HEK293 (cell line): ENCODE results near the gene TRA2B.

Experiments used
- BCL11A ChIP-seq: fragments of 450-650 bp; formaldehyde crosslinking; IDR thresholded peaks from 2 replicates; pipeline ENCODE4 v1.5.1; 2016; ENCODE audit warnings: low read depth, missing biosample characterization, missing genetic modification characterization
- CTCF ChIP-seq: fragments of 450-650 bp; formaldehyde crosslinking; IDR thresholded peaks from 2 replicates; pipeline ENCODE4 v1.5.1; 2016; ENCODE audit warnings: missing biosample characterization, missing genetic modification characterization
- GLIS1 ChIP-seq: fragments of 450-650 bp; formaldehyde crosslinking; IDR thresholded peaks from 2 replicates; pipeline ENCODE4 v1.5.1; 2016; ENCODE audit warnings: missing biosample characterization, missing genetic modification characterization
- MYNN ChIP-seq: fragments of 450-650 bp; formaldehyde crosslinking; IDR thresholded peaks from 2 replicates; pipeline ENCODE4 v1.5.1; 2016; ENCODE audit warnings: missing biosample characterization, missing genetic modification characterization, borderline replicate concordance
- REST ChIP-seq: fragments of 450-650 bp; formaldehyde crosslinking; IDR thresholded peaks from 2 replicates; pipeline ENCODE4 v1.5.1; 2016; ENCODE audit warnings: missing biosample characterization, missing genetic modification characterization
- SP2 ChIP-seq: fragments of 450-650 bp; formaldehyde crosslinking; IDR thresholded peaks from 2 replicates; pipeline ENCODE4 v1.5.1; 2016; ENCODE audit warnings: missing biosample characterization, missing genetic modification characterization
- YY1 ChIP-seq: fragments of 450-650 bp; formaldehyde crosslinking; IDR thresholded peaks from 2 replicates; pipeline ENCODE4 v1.5.1; 2018; ENCODE audit warnings: missing biosample characterization, missing genetic modification characterization
- ZBTB48 ChIP-seq: fragments of 450-650 bp; formaldehyde crosslinking; IDR thresholded peaks from 2 replicates; pipeline ENCODE4 v1.5.1; 2016; ENCODE audit warnings: missing biosample characterization, missing genetic modification characterization
- ZBTB49 ChIP-seq: fragments of 450-650 bp; formaldehyde crosslinking; IDR thresholded peaks from 2 replicates; pipeline ENCODE4 v1.5.1; 2016; ENCODE audit warnings: missing biosample characterization, missing genetic modification characterization, low read depth
- ZNF10 ChIP-seq: fragments of 450-650 bp; formaldehyde crosslinking; IDR thresholded peaks from 2 replicates; pipeline ENCODE4 v1.5.1; 2017; ENCODE audit warnings: missing biosample characterization, missing genetic modification characterization
- ZNF362 ChIP-seq: fragments of 450-650 bp; formaldehyde crosslinking; IDR thresholded peaks from 2 replicates; pipeline ENCODE4 v1.5.1; 2016; ENCODE audit warnings: missing biosample characterization, missing genetic modification characterization
- ZNF398 ChIP-seq: fragments of 450-650 bp; formaldehyde crosslinking; IDR thresholded peaks from 2 replicates; pipeline ENCODE4 v1.5.1; 2017; ENCODE audit warnings: missing biosample characterization, missing genetic modification characterization
- ZNF514 ChIP-seq: fragments of 450-650 bp; formaldehyde crosslinking; IDR thresholded peaks from 2 replicates; pipeline ENCODE4 v1.5.1; 2016; ENCODE audit warnings: missing biosample characterization, missing genetic modification characterization
- ZNF549 ChIP-seq: fragments of 450-650 bp; IDR thresholded peaks from 2 replicates; pipeline ENCODE4 v1.5.1; 2018; ENCODE audit warnings: missing biosample characterization, missing genetic modification characterization, mild to moderate bottlenecking, inconsistent platforms, moderate library complexity

GRCh38 chr3:185940951-185941350 is 3.1 kb upstream of the TRA2B start:
- TF ChIP-seq YY1 (tag by site-specific recombination) (no peak), CTCF (no peak), SP2 (tag by site-specific recombination) (no peak), REST (tag by site-specific recombination) (no peak), GLIS1 (tag by site-specific recombination) (no peak), ZNF10 (tag by site-specific recombination) (no peak), BCL11A (tag by site-specific recombination) (no peak), ZNF549 (tag by site-specific recombination) (no peak), ZBTB49 (no peak), ZNF398 (no peak), ZNF514 (tag by site-specific recombination) (no peak), MYNN (tag by site-specific recombination) (no peak), ZBTB48 (no peak), ZNF362 (tag by site-specific recombination) (no peak)
